MM.1S (cell line): Measurements from ENCODE around the gene GRHPR.
"Not testable (repeated sequence)": the region's sequence is repeated elsewhere in the genome, so short reads cannot be mapped to it uniquely, and the experiment has no call there.

Experiments
- DNase-seq: peaks from one replicate; pipeline ENCODE4 v3.0.0-alpha.2; 2015
- H2AFZ ChIP-seq: fragments of 300-600 bp; sonication (generic); 2 replicates; pipeline ENCODE4 v1.6.0; 2016; ENCODE audit warnings: antibody characterized with exemption, low read length
- H3F3A ChIP-seq: fragments of 300-600 bp; sonication (generic); 2 replicates; pipeline ENCODE4 v1.6.1; 2016; ENCODE audit warnings: mild to moderate bottlenecking, antibody characterized with exemption, low read length, moderate library complexity, mixed read lengths; ENCODE audit not compliant: insufficient read depth
- H3K27ac ChIP-seq: fragments of 300-600 bp; sonication (generic); 2 replicates; pipeline ENCODE4 v1.5.1; 2016; ENCODE audit warnings: mild to moderate bottlenecking, low read length
- H3K27me3 ChIP-seq: fragments of 300-600 bp; sonication (generic); replicated peaks from 2 replicates; pipeline ENCODE4 v1.6.0; 2016; ENCODE audit warnings: low read length; ENCODE audit not compliant: insufficient read depth
- H3K36me3 ChIP-seq: fragments of 300-600 bp; sonication (generic); replicated peaks from 2 replicates; pipeline ENCODE4 v1.6.1; 2016; ENCODE audit warnings: mild to moderate bottlenecking, low read length, mixed read lengths; ENCODE audit not compliant: insufficient read depth
- H3K4me1 ChIP-seq: fragments of 300-600 bp; sonication (generic); 2 replicates; pipeline ENCODE4 v1.6.1; 2016; ENCODE audit warnings: low read length, mixed read lengths
- H3K4me2 ChIP-seq: fragments of 300-600 bp; sonication (generic); 2 replicates; pipeline ENCODE4 v1.6.0; 2016; ENCODE audit warnings: low read depth, low read length
- H3K4me3 ChIP-seq: fragments of 300-600 bp; sonication (generic); 2 replicates; pipeline ENCODE4 v1.5.1; 2016; ENCODE audit warnings: low read length, mixed read lengths
- H3K79me2 ChIP-seq: fragments of 300-600 bp; sonication (generic); 2 replicates; pipeline ENCODE4 v1.6.1; 2016; ENCODE audit warnings: mixed run types, low read length, mixed read lengths
- H3K9ac ChIP-seq: fragments of 300-600 bp; sonication (generic); 2 replicates; pipeline ENCODE4 v1.6.1; 2016; ENCODE audit warnings: low read length, mixed read lengths
- H3K9me2 ChIP-seq: fragments of 300-600 bp; sonication (generic); replicated peaks from 2 replicates; pipeline ENCODE4 v1.6.1; 2016; ENCODE audit warnings: mild to moderate bottlenecking, low read length, mixed read lengths; ENCODE audit not compliant: insufficient read depth
- H3K9me3 ChIP-seq: fragments of 300-600 bp; sonication (generic); replicated peaks from 2 replicates; pipeline ENCODE4 v1.6.1; 2016; ENCODE audit warnings: mild to moderate bottlenecking, low read length, mixed read lengths; ENCODE audit not compliant: insufficient read depth
- H4K20me1 ChIP-seq: fragments of 300-600 bp; sonication (generic); 2 replicates; pipeline ENCODE4 v1.6.1; 2016; ENCODE audit warnings: mild to moderate bottlenecking, low read length, moderate library complexity, mixed read lengths; ENCODE audit not compliant: insufficient read depth
- CTCF ChIP-seq: fragments of 300-600 bp; sonication (generic); IDR thresholded peaks from 2 replicates; pipeline ENCODE4 v1.5.1; 2016; ENCODE audit warnings: antibody characterized with exemption, low read length, mixed read lengths
- EZH2 ChIP-seq: fragments of 300-600 bp; sonication (generic); optimal IDR thresholded peaks from 2 replicates; pipeline ENCODE3; 2017; ENCODE audit warnings: low read depth, mild to moderate bottlenecking, antibody characterized with exemption, low read length, mixed read lengths
- EZH2phosphoT487 ChIP-seq: fragments of 300-600 bp; sonication (generic); IDR thresholded peaks from 2 replicates; pipeline ENCODE4 v1.6.1; 2018; ENCODE audit warnings: antibody characterized with exemption, low read length

The GRHPR gene

GRCh38 chr9:37395663-37396062, 26.8 kb upstream of the GRHPR start:
- H3K27me3 ChIP-seq: no peaks in the 10 kb centered on the region
- no peak overlapping the region for H3K27ac ChIP-seq
- DNase-seq: no peak
- TF ChIP-seq CTCF: no peak
- no peak for TF ChIP-seq EZH2
- TF ChIP-seq EZH2phosphoT487: no peak
- no peaks in the 10 kb centered on the region for H4K20me1 ChIP-seq
- H3F3A ChIP-seq: no peaks in the 10 kb centered on the region; the same call in 1 of the 2 replicates
- H3K9ac ChIP-seq: no peak overlapping the region
- H3K79me2 ChIP-seq: no peaks in the 10 kb centered on the region
- no peak overlapping the region for H3K4me3 ChIP-seq
- no peaks in the 10 kb centered on the region for H3K36me3 ChIP-seq
- no peak overlapping the region for H3K4me2 ChIP-seq
- no peaks in the 10 kb centered on the region for H3K9me3 ChIP-seq
- H3K4me1 ChIP-seq: peaks cover 8% of the 10 kb centered on the region; the same call in 1 of the 2 replicates
- H3K9me2 ChIP-seq: no peaks in the 10 kb centered on the region
- H2AFZ ChIP-seq: no peak overlapping the region

GRCh38 chr9:37397948-37398347, 24.5 kb upstream of the GRHPR start:
- H3K9me3 ChIP-seq, H3K4me2 ChIP-seq, H3K9ac ChIP-seq, H3K36me3 ChIP-seq, H3K4me1 ChIP-seq, H3K9me2 ChIP-seq, DNase-seq, H2AFZ ChIP-seq, H3K79me2 ChIP-seq, H3F3A ChIP-seq, H3K27me3 ChIP-seq, H4K20me1 ChIP-seq, H3K4me3 ChIP-seq, H3K27ac ChIP-seq: not testable (repeated sequence)

DNA sequence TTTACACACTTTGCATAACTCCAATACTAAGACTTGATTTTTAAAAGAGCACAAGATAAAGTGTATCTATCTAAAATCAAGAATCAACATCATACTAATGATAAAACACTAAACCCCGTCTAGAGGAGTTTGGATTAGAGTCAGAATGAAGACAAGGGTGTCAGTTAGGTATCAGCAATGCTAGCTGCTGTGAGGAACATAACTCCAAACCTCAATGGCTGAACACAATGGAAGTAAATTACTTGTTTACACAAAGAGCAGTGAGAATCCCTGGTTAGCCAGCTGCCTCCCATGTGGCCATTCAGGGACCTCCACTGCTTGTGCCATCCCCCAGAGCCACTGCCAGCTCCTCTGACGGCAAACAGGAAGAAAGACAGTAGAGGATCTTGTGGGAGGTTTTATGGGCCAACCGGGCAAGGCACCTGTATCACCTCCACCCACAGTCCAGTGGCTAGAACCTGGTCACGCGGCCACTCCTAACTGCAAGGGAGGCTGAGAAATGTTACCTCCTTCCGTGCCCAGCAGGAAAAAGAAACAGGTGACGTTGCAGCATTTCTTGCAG, 24.0 kb upstream of the GRHPR start:
- Histone ChIP-seq H2AFZ (no peak overlapping the region), H3K79me2 (no peaks in the 10 kb centered on the region)

GRCh38 chr9:37399336-37399735, 23.2 kb upstream of the GRHPR start:
- H3K9me3 ChIP-seq: no peaks in the 10 kb centered on the region
- H2AFZ ChIP-seq: no peak overlapping the region
- H3K4me2 ChIP-seq: no peak overlapping the region
- no peaks in the 10 kb centered on the region for H3K79me2 ChIP-seq
- H4K20me1 ChIP-seq: no peaks in the 10 kb centered on the region
- no peaks in the 10 kb centered on the region for H3F3A ChIP-seq
- H3K27ac ChIP-seq: no peak overlapping the region
- no peak overlapping the region for H3K4me3 ChIP-seq
- no peaks in the 10 kb centered on the region for H3K9me2 ChIP-seq
- H3K4me1 ChIP-seq: no peaks in the 10 kb centered on the region
- TF ChIP-seq EZH2 (no peak), EZH2phosphoT487 (no peak), CTCF (no peak)
- H3K9ac ChIP-seq: no peak overlapping the region
- no peaks in the 10 kb centered on the region for H3K36me3 ChIP-seq
- DNase-seq: no peak
- H3K27me3 ChIP-seq: no peaks in the 10 kb centered on the region

More for the DNA sequence above, 24.0 kb upstream of the GRHPR start:
- no peaks in the 10 kb centered on the region for H3K9me3 ChIP-seq
- H3K9ac ChIP-seq: no peak overlapping the region
- no peaks in the 10 kb centered on the region for H3K9me2 ChIP-seq
- H3F3A ChIP-seq: no peaks in the 10 kb centered on the region
- H3K36me3 ChIP-seq: no peaks in the 10 kb centered on the region
- no peak for DNase-seq
- TF ChIP-seq EZH2phosphoT487: no peak
- no peak overlapping the region for H3K27ac ChIP-seq
- no peak overlapping the region for H3K4me3 ChIP-seq
- H3K4me1 ChIP-seq: no peaks in the 10 kb centered on the region
- no peak overlapping the region for H3K4me2 ChIP-seq
- no peaks in the 10 kb centered on the region for H3K27me3 ChIP-seq
- H4K20me1 ChIP-seq: no peaks in the 10 kb centered on the region
